GM12872 (cell line): ENCODE data around the gene MYO15A.

Source experiments
- CTCF ChIP-seq: IDR thresholded peaks from 3 replicates; pipeline ENCODE4 v1.5.1; 2011; ENCODE audit warnings: low read depth, mild to moderate bottlenecking, low read length, moderate library complexity; ENCODE audit not compliant: insufficient read depth

Gene MYO15A

GRCh38 chr17:18111330-18111971, 2.9 kb downstream of the MYO15A start:
- no peak for TF ChIP-seq CTCF

- no peak for TF ChIP-seq CTCF
These were observed 7.0 kb downstream of the MYO15A start for GRCh38 chr17:18115517-18115916.

DNA sequence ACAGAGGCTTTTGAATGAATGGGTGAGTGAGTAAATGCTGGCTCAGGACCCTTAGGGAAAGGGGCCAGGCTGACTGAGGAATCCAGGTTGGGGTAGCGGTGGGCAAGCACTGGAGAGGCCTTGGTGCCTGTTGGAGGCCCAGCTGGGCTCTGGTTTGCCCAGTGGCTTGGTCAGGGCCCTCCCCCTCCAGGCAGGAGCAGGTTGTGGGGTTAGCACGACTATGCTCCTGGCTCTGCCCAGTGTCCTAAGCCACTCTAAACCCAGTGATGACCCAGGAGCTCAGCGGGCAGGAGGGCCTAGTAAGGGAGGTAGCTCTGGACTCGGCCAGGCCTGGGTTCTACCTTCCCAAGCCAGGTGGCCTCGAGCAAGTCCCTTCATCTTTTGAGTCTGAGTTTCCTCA, 7.5 kb downstream of the MYO15A start:
- TF ChIP-seq CTCF = no peak

- TF ChIP-seq CTCF = no peak
These were observed 9.0 kb downstream of the MYO15A start for GRCh38 chr17:18117533-18117932.

DNA sequence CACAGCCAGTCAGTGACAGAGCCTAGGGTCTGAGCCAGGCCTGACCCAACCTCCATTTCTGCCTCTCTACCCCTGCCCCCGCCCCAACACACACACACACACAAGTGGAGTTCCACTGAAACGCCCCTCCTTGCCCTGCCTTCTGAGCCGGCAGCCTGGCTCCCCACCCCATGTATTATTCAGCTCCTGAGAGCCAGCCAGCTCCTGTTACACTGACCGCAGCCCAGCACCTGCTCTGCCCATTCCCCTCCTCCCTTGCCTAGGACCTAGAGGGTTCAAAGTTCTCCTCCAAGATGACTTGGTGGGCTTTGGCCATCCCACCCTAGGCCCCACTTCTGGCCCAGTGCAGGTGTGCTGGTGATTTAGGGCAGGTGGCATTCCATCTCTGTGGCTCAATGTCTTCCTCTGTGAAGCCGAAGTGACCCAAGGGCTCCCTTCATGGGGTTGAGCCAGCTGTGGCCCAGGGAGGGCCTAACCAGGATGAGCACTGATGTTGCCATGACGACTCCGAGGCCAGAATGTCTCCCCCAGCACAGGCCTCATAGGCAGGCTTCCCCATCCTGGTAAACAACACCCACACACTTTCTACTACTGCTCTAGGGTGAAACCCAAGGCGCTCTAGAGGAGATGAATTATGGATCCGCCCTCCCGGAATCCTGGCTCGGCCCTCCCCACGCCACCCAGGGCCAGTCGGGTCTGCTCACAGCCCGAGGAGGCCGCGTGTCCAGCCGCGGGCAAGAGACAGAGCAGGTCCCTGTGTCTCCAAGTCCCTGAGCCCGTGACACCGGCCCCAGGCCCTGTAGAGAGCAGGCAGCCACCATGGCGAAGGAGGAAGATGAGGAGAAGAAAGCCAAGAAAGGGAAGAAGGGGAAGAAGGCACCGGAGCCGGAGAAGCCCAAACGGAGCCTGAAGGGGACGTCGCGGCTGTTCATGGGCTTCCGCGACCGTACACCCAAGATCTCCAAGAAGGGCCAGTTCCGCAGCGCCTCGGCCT, 9.7 kb downstream of the MYO15A start:
- no peak for TF ChIP-seq CTCF

- TF ChIP-seq CTCF = no peak
These were observed 10.7 kb downstream of the MYO15A start for GRCh38 chr17:18119166-18119745.

DNA sequence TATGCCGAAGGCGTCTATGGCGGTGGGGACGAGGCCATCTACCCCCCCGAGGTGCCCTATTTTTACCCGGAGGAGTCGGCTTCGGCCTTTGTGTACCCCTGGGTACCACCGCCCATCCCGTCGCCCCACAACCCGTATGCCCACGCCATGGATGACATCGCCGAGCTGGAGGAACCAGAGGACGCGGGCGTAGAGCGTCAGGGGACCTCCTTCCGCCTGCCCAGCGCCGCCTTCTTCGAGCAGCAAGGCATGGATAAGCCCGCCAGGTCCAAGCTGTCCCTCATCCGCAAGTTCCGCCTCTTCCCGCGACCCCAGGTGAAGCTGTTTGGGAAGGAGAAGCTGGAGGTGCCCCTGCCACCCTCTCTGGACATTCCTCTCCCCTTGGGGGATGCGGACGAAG, 11.4 kb downstream of the MYO15A start:
- no peak for TF ChIP-seq CTCF
